Measurements from ENCODE around the gene CD8B. TPM values are rescaled to one million over a fixed set of nuclear protein-coding genes. Genes with fewer than 3 reads are reported as not detected.

The CD8B gene
- total RNA-seq, 2 donors from 2014 or later, result not detected

DNA sequence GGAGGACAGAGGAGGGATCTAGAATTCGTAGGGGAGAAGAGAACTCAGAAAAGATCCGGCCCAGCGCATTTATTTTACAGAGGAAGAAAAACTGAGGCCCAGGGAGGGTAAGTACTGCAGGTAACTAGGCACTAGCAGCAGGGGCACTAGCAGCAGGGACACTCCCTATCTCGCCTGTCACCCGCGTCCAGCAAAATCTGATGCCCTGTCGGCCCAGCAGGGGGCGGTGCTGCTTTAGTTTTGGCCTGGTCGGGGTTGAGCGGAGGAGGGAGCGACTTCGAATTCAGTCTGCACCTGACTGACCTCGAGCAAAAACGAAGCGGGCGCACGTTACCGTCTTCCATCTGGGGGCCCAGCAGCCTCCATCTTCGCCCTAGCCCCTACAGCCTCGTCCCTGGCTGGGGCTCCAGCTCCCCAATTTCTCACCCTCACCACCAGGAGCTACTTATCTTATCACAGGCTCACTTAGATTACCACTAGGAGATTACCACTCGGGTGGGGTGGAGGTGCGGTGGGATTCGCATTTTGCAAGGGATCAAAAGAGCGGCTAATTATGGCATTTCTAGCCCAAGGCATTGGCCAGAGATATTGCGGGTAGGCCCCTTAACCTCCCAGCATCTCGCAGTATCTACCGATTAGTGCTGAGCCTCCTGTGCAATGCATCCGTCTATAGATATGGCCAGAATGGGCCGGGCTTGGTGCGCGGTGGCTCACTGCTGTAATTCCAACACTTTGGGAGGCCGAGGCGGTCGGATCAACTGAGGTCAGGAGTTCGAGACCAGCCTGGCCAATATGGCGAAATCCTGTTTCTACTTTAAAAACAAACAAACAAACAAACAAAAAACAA is 53.1 kb downstream of the CD8B start:
- peak; percentile 98 for DNase-seq
- H3K36me3 Mint-ChIP-seq (ENCODE audit: low read depth), result no peaks in the 10 kb centered on the region
- Histone ChIP-seq H3K9me3 (ENCODE audit: control insufficient read depth, low read length) (no peaks in the 10 kb centered on the region), H3K9ac (ENCODE audit: extremely low read depth, low read length, poor library complexity, severe bottlenecking) (peak overlapping the region; percentile 51), H3K4me1 (ENCODE audit: control insufficient read depth, insufficient read depth, low read length) (no peaks in the 10 kb centered on the region), H3K4me3 (ENCODE audit: low read length) (peak overlapping the region; percentile 80), H3K27ac (ENCODE audit: low read depth, low read length) (no peak overlapping the region), H3K27me3 (ENCODE audit: control insufficient read depth, insufficient read depth, low read length, poor library complexity, severe bottlenecking) (peaks cover 28% of the 10 kb centered on the region), H3K36me3 (ENCODE audit: control insufficient read depth, insufficient read depth, low read length) (no peaks in the 10 kb centered on the region)
- peaks cover 37% of the 10 kb centered on the region for H3K27me3 Mint-ChIP-seq (ENCODE audit: insufficient read depth)
- TF ChIP-seq, protein P1, sequence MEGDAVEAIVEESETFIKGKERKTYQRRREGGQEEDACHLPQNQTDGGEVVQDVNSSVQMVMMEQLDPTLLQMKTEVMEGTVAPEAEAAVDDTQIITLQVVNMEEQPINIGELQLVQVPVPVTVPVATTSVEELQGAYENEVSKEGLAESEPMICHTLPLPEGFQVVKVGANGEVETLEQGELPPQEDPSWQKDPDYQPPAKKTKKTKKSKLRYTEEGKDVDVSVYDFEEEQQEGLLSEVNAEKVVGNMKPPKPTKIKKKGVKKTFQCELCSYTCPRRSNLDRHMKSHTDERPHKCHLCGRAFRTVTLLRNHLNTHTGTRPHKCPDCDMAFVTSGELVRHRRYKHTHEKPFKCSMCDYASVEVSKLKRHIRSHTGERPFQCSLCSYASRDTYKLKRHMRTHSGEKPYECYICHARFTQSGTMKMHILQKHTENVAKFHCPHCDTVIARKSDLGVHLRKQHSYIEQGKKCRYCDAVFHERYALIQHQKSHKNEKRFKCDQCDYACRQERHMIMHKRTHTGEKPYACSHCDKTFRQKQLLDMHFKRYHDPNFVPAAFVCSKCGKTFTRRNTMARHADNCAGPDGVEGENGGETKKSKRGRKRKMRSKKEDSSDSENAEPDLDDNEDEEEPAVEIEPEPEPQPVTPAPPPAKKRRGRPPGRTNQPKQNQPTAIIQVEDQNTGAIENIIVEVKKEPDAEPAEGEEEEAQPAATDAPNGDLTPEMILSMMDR (conservative IDR thresholded peaks at IDR 0.05), result peak; percentile 97
- peaks cover 4% of the 10 kb centered on the region for H3K4me1 Mint-ChIP-seq
- WGBS, 2 experiments (ENCODE audit: insufficient coverage in 1 of 2, insufficient read length in 1 of 2), result 36 to 40% methylated on average over 23 to 36 of the region's 36 CpGs
- H3K4me3 Mint-ChIP-seq, result peak overlapping the region; percentile 74
- H3K9me3 Mint-ChIP-seq, result no peaks in the 10 kb centered on the region
- no peak overlapping the region for H3K27ac Mint-ChIP-seq

DNA sequence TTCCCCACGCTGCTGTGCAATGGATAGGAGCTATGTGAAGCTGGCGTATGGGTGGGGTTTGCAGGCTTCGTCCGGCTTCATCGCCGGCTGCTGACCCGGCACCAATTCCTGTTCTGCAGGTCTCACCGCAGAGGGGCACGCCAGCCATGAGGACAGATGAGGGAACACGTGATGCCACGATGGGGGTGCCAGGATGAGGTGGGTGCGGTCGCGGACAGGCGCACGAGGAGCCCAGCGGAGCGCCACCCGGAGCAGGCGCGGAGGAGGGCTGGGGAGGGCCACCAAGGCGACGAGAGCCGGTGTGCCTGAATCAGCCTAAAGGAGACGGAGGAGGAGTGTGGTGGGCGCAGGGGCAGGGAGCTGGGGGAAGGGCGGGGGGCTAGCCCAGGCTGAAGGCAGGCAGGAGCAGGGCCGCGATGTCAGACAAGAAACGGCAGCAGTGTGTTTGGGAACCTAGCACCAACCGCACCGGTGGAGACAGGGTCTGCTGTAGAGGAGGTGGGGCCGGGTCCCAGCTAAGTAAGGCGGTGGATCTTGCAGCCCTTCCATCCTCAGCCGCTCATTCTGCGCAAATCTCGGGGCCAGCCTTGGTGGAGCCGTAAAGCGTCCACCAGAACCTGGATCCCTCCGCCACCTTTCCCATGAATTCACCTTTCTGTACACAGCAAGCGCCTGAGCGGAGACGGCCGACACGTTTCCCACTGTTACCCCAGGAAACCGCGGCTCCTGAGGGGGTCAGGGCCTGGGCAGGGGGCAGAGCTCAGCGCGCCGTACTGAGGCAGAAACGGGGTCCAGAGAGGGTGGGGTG is 54.0 kb downstream of the CD8B start:
- H3K36me3 ChIP-seq (ENCODE audit: control insufficient read depth, insufficient read depth, low read length), result no peaks in the 10 kb centered on the region
- H3K4me1 ChIP-seq (ENCODE audit: control insufficient read depth, insufficient read depth, low read length), result no peaks in the 10 kb centered on the region

DNA sequence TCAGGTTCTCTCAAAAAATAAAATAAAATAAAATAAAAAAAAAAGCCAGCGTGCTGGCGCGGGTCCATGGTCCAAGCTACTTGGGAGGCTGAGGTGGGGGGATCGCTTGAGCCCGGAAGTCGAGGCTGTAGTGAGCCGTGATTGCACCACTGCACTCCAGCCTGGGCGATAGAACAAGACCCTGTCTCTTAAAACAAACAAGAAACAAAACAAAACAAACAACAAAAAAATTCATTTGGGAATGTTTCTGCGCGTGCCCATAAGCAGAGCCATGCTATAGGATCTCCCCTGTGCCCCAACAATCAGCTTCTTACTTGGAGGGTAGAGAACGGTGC is 54.6 kb downstream of the CD8B start:
- Mint-ChIP-seq H3K36me3 (ENCODE audit: low read depth) (no peaks in the 10 kb centered on the region), H3K4me3 (peak overlapping the region; percentile 74), H3K9me3 (no peaks in the 10 kb centered on the region), H3K4me1 (peaks cover 4% of the 10 kb centered on the region), H3K27ac (no peak overlapping the region), H3K27me3 (ENCODE audit: insufficient read depth) (peaks cover 37% of the 10 kb centered on the region)
- Histone ChIP-seq H3K4me1 (ENCODE audit: control insufficient read depth, insufficient read depth, low read length) (no peaks in the 10 kb centered on the region), H3K9ac (ENCODE audit: extremely low read depth, low read length, poor library complexity, severe bottlenecking) (no peak overlapping the region), H3K27me3 (ENCODE audit: control insufficient read depth, insufficient read depth, low read length, poor library complexity, severe bottlenecking) (peaks cover 28% of the 10 kb centered on the region), H3K27ac (ENCODE audit: low read depth, low read length) (no peak overlapping the region), H3K36me3 (ENCODE audit: control insufficient read depth, insufficient read depth, low read length) (no peaks in the 10 kb centered on the region), H3K9me3 (ENCODE audit: control insufficient read depth, low read length) (no peaks in the 10 kb centered on the region), H3K4me3 (ENCODE audit: low read length) (peak overlapping the region; percentile 80)
- TF ChIP-seq, protein P1 (conservative IDR thresholded peaks at IDR 0.05), result no peak
- no peak for DNase-seq
- WGBS, 2 experiments (ENCODE audit: insufficient coverage in 1 of 2, insufficient read length in 1 of 2), result 60 to 63% methylated on average over 1 to 11 of the region's 11 CpGs

More for the DNA sequence above, 54.0 kb downstream of the CD8B start:
- Mint-ChIP-seq H3K9me3 (no peaks in the 10 kb centered on the region), H3K4me3 (peak overlapping the region; percentile 74), H3K27me3 (ENCODE audit: insufficient read depth) (peaks cover 37% of the 10 kb centered on the region), H3K36me3 (ENCODE audit: low read depth) (no peaks in the 10 kb centered on the region), H3K4me1 (peaks cover 4% of the 10 kb centered on the region), H3K27ac (peak overlapping the region; percentile 48)
- Histone ChIP-seq H3K9me3 (ENCODE audit: control insufficient read depth, low read length) (no peaks in the 10 kb centered on the region), H3K9ac (ENCODE audit: extremely low read depth, low read length, poor library complexity, severe bottlenecking) (peak overlapping the region; percentile 51), H3K27ac (ENCODE audit: low read depth, low read length) (no peak overlapping the region), H3K4me3 (ENCODE audit: low read length) (peak overlapping the region; percentile 80), H3K27me3 (ENCODE audit: control insufficient read depth, insufficient read depth, low read length, poor library complexity, severe bottlenecking) (peaks cover 28% of the 10 kb centered on the region)
- 4 to 6% methylated on average over 19 to 51 of the region's 51 CpGs for WGBS, 2 experiments (ENCODE audit: insufficient coverage in 1 of 2, insufficient read length in 1 of 2)
- peak; percentile 86 for DNase-seq
- TF ChIP-seq, protein P1 (conservative IDR thresholded peaks at IDR 0.05), result no peak

All from endodermal cell (in vitro differentiated cells).